OCI-LY1 (cell line): ENCODE results near the gene IGF2R.
"Not testable (repeated sequence)": the region's sequence is repeated elsewhere in the genome, so short reads cannot be mapped to it uniquely, and the experiment has no call there.

ENCODE experiments used
- H2AFZ ChIP-seq: fragments of 200-600 bp; sonication (generic), shearing (Covaris generic); 2 replicates; pipeline ENCODE4 v1.6.0; 2014; ENCODE audit warnings: antibody characterized with exemption, mild to moderate bottlenecking, low read length
- H3F3A ChIP-seq: fragments of 200-600 bp; sonication (generic), shearing (Covaris generic); 2 replicates; pipeline ENCODE4 v1.6.0; 2014; ENCODE audit warnings: mild to moderate bottlenecking, antibody characterized with exemption, low read length, moderate library complexity; ENCODE audit not compliant: insufficient read depth
- H3K27ac ChIP-seq: fragments of 200-600 bp; sonication (generic); 2 replicates; pipeline ENCODE4 v1.5.1; 2014; ENCODE audit warnings: low read length, mixed run types, mild to moderate bottlenecking, low read depth; ENCODE audit not compliant: poor library complexity, severe bottlenecking
- H3K27me3 ChIP-seq: fragments of 200-600 bp; sonication (generic); 2 replicates; pipeline ENCODE4 v1.6.0; 2014; ENCODE audit warnings: antibody characterized with exemption, mild to moderate bottlenecking, low read length, moderate library complexity; ENCODE audit not compliant: insufficient read depth
- H3K36me3 ChIP-seq: fragments of 200-600 bp; sonication (generic); 2 replicates; pipeline ENCODE4 v1.6.1; 2014; ENCODE audit warnings: mild to moderate bottlenecking, antibody characterized with exemption, low read length, moderate library complexity, mixed read lengths; ENCODE audit not compliant: insufficient read depth
- H3K4me1 ChIP-seq: fragments of 200-600 bp; sonication (generic); 2 replicates; pipeline ENCODE4 v1.5.1; 2014; ENCODE audit warnings: mild to moderate bottlenecking, low read length, moderate library complexity; ENCODE audit not compliant: insufficient read depth, severe bottlenecking
- H3K4me2 ChIP-seq: fragments of 200-600 bp; sonication (generic), shearing (Covaris generic); 2 replicates; pipeline ENCODE4 v1.6.1; 2014; ENCODE audit warnings: low read length
- H3K4me3 ChIP-seq: fragments of 200-600 bp; sonication (generic); 2 replicates; pipeline ENCODE4 v1.5.1; 2014; ENCODE audit warnings: low read length, low read depth, mild to moderate bottlenecking, mixed read lengths; ENCODE audit not compliant: poor library complexity, severe bottlenecking
- H3K79me2 ChIP-seq: fragments of 200-600 bp; shearing (Covaris generic); 2 replicates; pipeline ENCODE4 v1.6.1; 2016; ENCODE audit warnings: mixed run types, low read length, mixed read lengths; ENCODE audit not compliant: insufficient read depth
- H3K9ac ChIP-seq: fragments of 200-600 bp; sonication (generic), shearing (Covaris generic); 2 replicates; pipeline ENCODE4 v1.6.1; 2014; ENCODE audit warnings: mild to moderate bottlenecking, low read length, mixed read lengths
- H3K9me2 ChIP-seq: fragments of 200-600 bp; sonication (generic), shearing (Covaris generic); 2 replicates; pipeline ENCODE4 v1.6.1; 2014; ENCODE audit warnings: low read depth, mild to moderate bottlenecking, low read length, mixed read lengths
- H3K9me3 ChIP-seq: fragments of 200-600 bp; shearing (Covaris generic); 2 replicates; pipeline ENCODE4 v1.6.1; 2014; ENCODE audit warnings: low read length, mixed read lengths
- H4K20me1 ChIP-seq: fragments of 200-600 bp; sonication (generic), shearing (Covaris generic); 2 replicates; pipeline ENCODE4 v1.6.0; 2016; ENCODE audit warnings: mild to moderate bottlenecking, low read length; ENCODE audit not compliant: insufficient read depth
- EZH2 ChIP-seq: fragments of 200-600 bp; sonication (generic), shearing (Covaris generic); IDR thresholded peaks from 2 replicates; pipeline ENCODE4 v1.8.0; 2017; ENCODE audit warnings: borderline replicate concordance, mixed run types, mild to moderate bottlenecking, antibody characterized with exemption, low read length, moderate library complexity, mixed read lengths
- TF ChIP-seq, protein P1 (sequence below): fragments of 200-600 bp; sonication (generic), shearing (Covaris generic); IDR thresholded peaks from 2 replicates; pipeline ENCODE4 v1.5.1; 2017; ENCODE audit warnings: mild to moderate bottlenecking, antibody characterized with exemption, low read length, moderate library complexity, mixed read lengths

IGF2R gene

DNA sequence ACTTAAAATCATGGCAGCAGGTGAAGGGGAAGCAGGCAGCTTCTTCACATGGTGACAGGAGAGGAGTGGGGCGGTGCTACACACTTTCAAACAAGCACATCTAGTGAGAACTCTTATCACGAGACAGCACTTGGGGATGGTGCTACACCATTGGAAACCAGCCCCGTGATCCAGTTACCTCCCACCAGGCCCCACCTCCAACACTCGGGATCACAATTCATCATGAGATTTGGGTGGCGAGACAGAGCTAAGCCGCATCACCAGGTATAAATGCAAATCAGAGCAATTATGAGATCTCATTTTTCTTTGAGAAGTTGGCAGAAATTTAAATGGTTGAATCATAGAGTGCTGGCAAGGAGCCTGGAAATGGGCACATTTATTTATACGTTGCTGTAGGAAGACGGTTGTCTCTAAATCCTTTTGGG is 31.4 kb downstream of the IGF2R start:
- Histone ChIP-seq H2AFZ (no peak overlapping the region), H3K36me3 (peaks cover 29% of the 10 kb centered on the region), H3K9ac (no peak overlapping the region), H4K20me1 (no peaks in the 10 kb centered on the region), H3K27me3 (no peaks in the 10 kb centered on the region), H3K79me2 (0 out of 2 replicates have a peak, but pooled peaks cover 4% of the 10 kb centered on the region), H3K4me3 (no peak overlapping the region), H3K4me2 (no peak overlapping the region), H3K27ac (no peak overlapping the region), H3K9me3 (no peaks in the 10 kb centered on the region), H3F3A (no peaks in the 10 kb centered on the region), H3K9me2 (no peaks in the 10 kb centered on the region), H3K4me1 (no peaks in the 10 kb centered on the region)
- TF ChIP-seq EZH2, result no peak
- TF ChIP-seq, protein P1, sequence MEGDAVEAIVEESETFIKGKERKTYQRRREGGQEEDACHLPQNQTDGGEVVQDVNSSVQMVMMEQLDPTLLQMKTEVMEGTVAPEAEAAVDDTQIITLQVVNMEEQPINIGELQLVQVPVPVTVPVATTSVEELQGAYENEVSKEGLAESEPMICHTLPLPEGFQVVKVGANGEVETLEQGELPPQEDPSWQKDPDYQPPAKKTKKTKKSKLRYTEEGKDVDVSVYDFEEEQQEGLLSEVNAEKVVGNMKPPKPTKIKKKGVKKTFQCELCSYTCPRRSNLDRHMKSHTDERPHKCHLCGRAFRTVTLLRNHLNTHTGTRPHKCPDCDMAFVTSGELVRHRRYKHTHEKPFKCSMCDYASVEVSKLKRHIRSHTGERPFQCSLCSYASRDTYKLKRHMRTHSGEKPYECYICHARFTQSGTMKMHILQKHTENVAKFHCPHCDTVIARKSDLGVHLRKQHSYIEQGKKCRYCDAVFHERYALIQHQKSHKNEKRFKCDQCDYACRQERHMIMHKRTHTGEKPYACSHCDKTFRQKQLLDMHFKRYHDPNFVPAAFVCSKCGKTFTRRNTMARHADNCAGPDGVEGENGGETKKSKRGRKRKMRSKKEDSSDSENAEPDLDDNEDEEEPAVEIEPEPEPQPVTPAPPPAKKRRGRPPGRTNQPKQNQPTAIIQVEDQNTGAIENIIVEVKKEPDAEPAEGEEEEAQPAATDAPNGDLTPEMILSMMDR, result no peak

DNA sequence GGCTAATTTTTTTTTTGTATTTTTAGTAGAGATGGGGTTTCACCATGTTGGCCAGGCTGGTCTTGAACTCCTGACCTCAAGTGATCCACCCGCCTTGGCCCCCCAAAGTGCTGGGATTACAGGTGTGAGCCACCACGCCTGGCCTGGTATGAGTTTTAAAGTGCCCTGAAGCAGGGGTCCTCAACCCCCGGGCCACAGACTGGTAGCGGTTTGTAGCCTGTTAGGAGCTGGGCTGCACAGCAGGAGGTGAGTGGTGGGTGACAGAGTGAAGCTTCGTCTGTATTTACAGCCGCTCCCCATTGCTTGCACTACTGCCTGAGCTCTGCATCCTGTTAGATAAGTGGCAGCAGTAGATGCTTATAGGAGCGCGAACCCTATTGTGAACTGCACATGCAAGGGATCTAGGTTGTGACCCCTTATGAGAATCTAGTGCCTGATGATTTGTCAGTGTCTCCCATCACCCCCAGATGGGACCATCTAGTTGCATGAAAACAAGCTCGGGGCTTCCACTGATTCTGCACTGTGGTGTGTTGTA is 32.1 kb downstream of the IGF2R start:
- H3K79me2 ChIP-seq, result not testable (repeated sequence)

DNA sequence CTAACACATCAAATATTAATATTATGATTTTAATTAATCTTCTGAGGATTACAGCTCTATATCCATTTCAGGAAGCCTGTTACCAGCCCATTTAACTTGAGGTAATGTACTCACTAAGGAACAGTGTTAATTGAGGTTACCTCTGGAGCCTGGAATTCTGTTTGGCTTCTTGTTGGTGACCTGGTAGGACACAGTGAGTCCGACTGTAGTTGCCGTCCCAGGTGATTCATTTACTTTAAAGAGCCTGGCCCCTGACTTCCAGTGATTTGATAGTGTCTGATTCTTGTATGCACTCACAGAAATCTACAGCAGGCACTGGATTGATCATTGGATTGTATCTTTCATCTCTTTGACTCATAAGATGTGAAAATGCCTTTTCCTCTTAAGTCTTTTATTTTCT is 34.0 kb downstream of the IGF2R start:
- Histone ChIP-seq H4K20me1 (no peaks in the 10 kb centered on the region), H3K36me3 (peaks cover 16% of the 10 kb centered on the region), H3K27me3 (no peaks in the 10 kb centered on the region), H3K4me3 (no peak overlapping the region), H3F3A (no peaks in the 10 kb centered on the region), H3K9me2 (no peaks in the 10 kb centered on the region), H3K4me2 (no peak overlapping the region), H3K27ac (no peak overlapping the region), H3K79me2 (no peaks in the 10 kb centered on the region), H3K4me1 (no peaks in the 10 kb centered on the region), H3K9ac (no peak overlapping the region), H3K9me3 (no peaks in the 10 kb centered on the region), H2AFZ (no peak overlapping the region)
- no peak for TF ChIP-seq EZH2

More for the DNA sequence above, 32.1 kb downstream of the IGF2R start:
- not testable (repeated sequence) for H3K27me3 ChIP-seq, H3K4me3 ChIP-seq, H4K20me1 ChIP-seq, H3K9ac ChIP-seq, H2AFZ ChIP-seq, H3K4me2 ChIP-seq, H3K9me2 ChIP-seq, H3F3A ChIP-seq, H3K27ac ChIP-seq, H3K4me1 ChIP-seq, H3K9me3 ChIP-seq
- H3K36me3 ChIP-seq, result peaks cover 29% of the 10 kb centered on the region

DNA sequence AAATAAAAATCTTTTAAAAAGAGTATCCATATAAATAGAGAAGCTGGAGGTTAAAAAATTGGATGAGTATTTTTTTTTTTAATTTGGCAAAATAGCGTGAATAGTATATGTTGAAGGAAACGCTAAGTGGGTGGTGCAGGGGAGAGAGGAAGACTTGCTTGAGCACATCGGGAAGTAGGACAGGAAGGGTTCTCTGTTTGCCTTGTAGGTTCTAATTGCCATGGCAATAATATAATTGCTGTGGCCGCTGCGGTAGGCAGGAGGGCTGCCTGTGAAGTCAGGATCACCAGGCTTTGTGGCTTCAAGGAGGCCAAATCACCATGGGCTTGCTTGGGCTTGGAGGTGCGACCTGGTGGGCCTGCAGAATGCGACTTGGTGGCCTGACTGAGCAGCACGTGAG is 35.1 kb downstream of the IGF2R start:
- Histone ChIP-seq H3K9me2 (no peaks in the 10 kb centered on the region), H3K4me3 (no peak overlapping the region), H4K20me1 (no peaks in the 10 kb centered on the region), H3K27ac (no peak overlapping the region), H3K9ac (no peak overlapping the region), H3F3A (no peaks in the 10 kb centered on the region), H3K27me3 (no peaks in the 10 kb centered on the region), H3K4me1 (no peaks in the 10 kb centered on the region), H3K36me3 (peaks cover 6% of the 10 kb centered on the region), H3K79me2 (no peaks in the 10 kb centered on the region), H3K4me2 (no peak overlapping the region), H2AFZ (no peak overlapping the region), H3K9me3 (no peaks in the 10 kb centered on the region)
- TF ChIP-seq EZH2, result no peak
- TF ChIP-seq, protein P1, result no peak
